ENCODE results near the gene KCNK16. TPM values are rescaled to one million over a fixed set of nuclear protein-coding genes. Genes with fewer than 3 reads are reported as not detected.

KCNK16 gene
- total RNA-seq, 1 experiment from 2014 or later = not detected

DNA sequence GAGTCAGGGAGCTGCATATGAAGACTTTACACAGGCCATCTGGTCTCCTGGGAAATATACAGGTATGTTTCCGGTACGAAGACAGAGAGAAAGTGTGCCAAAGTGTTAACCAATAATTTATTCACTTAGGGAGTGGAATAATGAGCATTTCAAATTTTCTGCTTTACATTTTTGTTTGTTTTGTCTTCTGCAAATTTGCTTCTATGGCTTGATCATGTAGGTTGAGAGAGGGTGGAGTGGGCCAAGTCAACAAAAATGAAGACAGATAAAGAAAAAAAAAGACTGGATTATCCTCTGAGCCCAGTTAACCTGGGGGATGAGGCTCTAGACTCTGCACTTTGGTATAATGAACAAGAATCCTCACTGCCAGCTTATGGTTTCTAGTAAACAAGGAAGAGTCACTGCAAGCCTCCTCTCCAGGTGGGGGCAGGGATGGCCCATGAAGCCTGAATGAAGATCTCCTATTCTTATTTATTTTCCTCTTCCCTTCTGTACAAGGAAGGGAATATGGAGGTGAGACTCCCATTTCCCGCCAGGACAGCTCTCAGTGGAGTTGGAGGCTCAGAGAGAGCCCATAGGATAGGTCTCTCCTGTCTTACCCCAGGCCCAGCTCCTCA lies 46.0 kb downstream of the KCNK16 start:
- Histone ChIP-seq H3K9me2 (ENCODE audit: insufficient read depth) (no peaks in the 10 kb centered on the region), H3K4me3 (no peak overlapping the region), H3K36me3 (ENCODE audit: low read depth) (no peaks in the 10 kb centered on the region), H3F3A (ENCODE audit: insufficient read depth, low read depth) (peaks cover 10% of the 10 kb centered on the region), H3K27ac (no peak overlapping the region), H3K79me2 (ENCODE audit: low read depth) (no peaks in the 10 kb centered on the region), H3K4me1 (replicated peaks; ENCODE audit: insufficient read depth) (peaks cover 38% of the 10 kb centered on the region), H3K4me2 (no peak overlapping the region), H3K27me3 (ENCODE audit: insufficient read depth, low read depth) (no peaks in the 10 kb centered on the region), H3K9me3 (ENCODE audit: insufficient read depth, low read depth) (no peaks in the 10 kb centered on the region), H2AFZ (no peak overlapping the region), H4K20me1 (ENCODE audit: insufficient read depth) (no peaks in the 10 kb centered on the region)
- no peak for TF ChIP-seq EZH2 (IDR thresholded peaks at IDR 0.05; ENCODE audit: low read depth)
- TF ChIP-seq, protein P1, sequence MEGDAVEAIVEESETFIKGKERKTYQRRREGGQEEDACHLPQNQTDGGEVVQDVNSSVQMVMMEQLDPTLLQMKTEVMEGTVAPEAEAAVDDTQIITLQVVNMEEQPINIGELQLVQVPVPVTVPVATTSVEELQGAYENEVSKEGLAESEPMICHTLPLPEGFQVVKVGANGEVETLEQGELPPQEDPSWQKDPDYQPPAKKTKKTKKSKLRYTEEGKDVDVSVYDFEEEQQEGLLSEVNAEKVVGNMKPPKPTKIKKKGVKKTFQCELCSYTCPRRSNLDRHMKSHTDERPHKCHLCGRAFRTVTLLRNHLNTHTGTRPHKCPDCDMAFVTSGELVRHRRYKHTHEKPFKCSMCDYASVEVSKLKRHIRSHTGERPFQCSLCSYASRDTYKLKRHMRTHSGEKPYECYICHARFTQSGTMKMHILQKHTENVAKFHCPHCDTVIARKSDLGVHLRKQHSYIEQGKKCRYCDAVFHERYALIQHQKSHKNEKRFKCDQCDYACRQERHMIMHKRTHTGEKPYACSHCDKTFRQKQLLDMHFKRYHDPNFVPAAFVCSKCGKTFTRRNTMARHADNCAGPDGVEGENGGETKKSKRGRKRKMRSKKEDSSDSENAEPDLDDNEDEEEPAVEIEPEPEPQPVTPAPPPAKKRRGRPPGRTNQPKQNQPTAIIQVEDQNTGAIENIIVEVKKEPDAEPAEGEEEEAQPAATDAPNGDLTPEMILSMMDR (conservative IDR thresholded peaks at IDR 0.05) = no peak
- POLR2A ChIA-PET (ENCODE audit: unreplicated experiment) = no interaction called here
- DNase-seq = no peak
- CTCF ChIA-PET = interaction anchor here (0.7 kb wide), 1 partner anchor 1791 kb away, joined by 3 read pairs; no protein-coding TSS in a partner anchor
- no TSS peak for BruUV-seq (replicated peaks)
- intact Hi-C loops (cut with micrococcal nuclease; ENCODE audit: unreplicated experiment) = no loop called here

DNA sequence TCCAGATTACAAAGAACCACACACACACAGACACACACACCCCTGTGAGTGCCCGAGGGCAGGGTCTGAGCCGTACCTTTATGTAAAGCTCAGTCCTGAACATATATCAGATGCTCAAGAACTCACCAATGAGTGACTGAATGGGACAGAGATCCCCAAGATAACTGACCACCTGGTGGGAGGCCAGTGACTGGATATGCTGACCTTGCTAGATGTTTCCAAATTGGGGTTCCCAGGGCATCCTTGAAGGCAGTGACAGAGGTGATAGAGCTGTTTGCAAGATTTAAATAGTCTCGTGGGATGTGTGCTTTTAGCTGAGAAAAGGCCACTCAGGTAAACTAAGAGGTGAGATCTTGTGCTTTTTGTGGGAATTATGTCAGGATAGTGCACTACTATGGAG lies 47.6 kb downstream of the KCNK16 start:
- H3K27ac ChIP-seq = no peak overlapping the region
- BruUV-seq (replicated peaks) = no TSS peak
- no peaks in the 10 kb centered on the region for H3K36me3 ChIP-seq (ENCODE audit: low read depth)
- H3K27me3 ChIP-seq (ENCODE audit: insufficient read depth, low read depth) = no peaks in the 10 kb centered on the region
- no peak overlapping the region for H3K4me2 ChIP-seq
- DNase-seq = no peak
- intact Hi-C loops (cut with micrococcal nuclease; ENCODE audit: unreplicated experiment) = no loop called here
- peaks cover 11% of the 10 kb centered on the region for H3F3A ChIP-seq (ENCODE audit: insufficient read depth, low read depth)
- no peaks in the 10 kb centered on the region for H3K9me2 ChIP-seq (ENCODE audit: insufficient read depth)
- H3K79me2 ChIP-seq (ENCODE audit: low read depth) = no peaks in the 10 kb centered on the region
- no peak overlapping the region for H3K4me3 ChIP-seq
- no peak overlapping the region for H2AFZ ChIP-seq
- ChIA-PET POLR2A (ENCODE audit: unreplicated experiment) (no interaction called here), CTCF (no interaction called here)
- TF ChIP-seq, protein P1 (conservative IDR thresholded peaks at IDR 0.05) = no peak
- TF ChIP-seq EZH2 (IDR thresholded peaks at IDR 0.05; ENCODE audit: low read depth) = no peak
- H3K9me3 ChIP-seq (ENCODE audit: insufficient read depth, low read depth) = no peaks in the 10 kb centered on the region
- H3K4me1 ChIP-seq (replicated peaks; ENCODE audit: insufficient read depth) = peaks cover 37% of the 10 kb centered on the region
- no peaks in the 10 kb centered on the region for H4K20me1 ChIP-seq (ENCODE audit: insufficient read depth)

DNA sequence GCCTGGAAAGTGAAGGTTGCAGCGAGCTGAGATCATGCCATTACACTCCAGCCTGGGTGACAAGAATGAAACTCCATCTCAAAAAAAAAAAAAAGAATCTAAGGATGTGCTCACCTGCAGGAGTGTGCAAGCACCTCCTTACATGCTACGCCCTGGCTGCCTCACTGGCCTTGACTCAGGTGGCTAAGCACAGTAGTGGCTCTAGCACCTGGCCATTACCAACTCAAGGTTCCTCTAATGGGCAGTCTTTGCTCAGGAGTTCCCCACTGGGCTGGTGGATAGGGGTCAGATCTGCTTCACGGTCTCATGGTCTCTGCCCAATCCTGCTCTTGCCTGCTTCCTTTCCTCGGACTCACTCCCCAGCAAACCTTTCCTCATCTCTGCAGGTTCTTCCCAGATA lies 48.0 kb downstream of the KCNK16 start:
- Histone ChIP-seq H4K20me1 (ENCODE audit: insufficient read depth) (no peaks in the 10 kb centered on the region), H3K27ac (no peak overlapping the region), H3K27me3 (ENCODE audit: insufficient read depth, low read depth) (no peaks in the 10 kb centered on the region), H3K9me2 (ENCODE audit: insufficient read depth) (no peaks in the 10 kb centered on the region), H2AFZ (no peak overlapping the region), H3F3A (ENCODE audit: insufficient read depth, low read depth) (peaks cover 10% of the 10 kb centered on the region; the same call in 1 of the 2 replicates), H3K4me2 (no peak overlapping the region), H3K36me3 (ENCODE audit: low read depth) (no peaks in the 10 kb centered on the region), H3K79me2 (ENCODE audit: low read depth) (no peaks in the 10 kb centered on the region), H3K9me3 (ENCODE audit: insufficient read depth, low read depth) (no peaks in the 10 kb centered on the region), H3K4me3 (no peak overlapping the region), H3K4me1 (replicated peaks; ENCODE audit: insufficient read depth) (peaks cover 37% of the 10 kb centered on the region)
- ChIA-PET POLR2A (ENCODE audit: unreplicated experiment) (no interaction called here), CTCF (no interaction called here)
- intact Hi-C loops (cut with micrococcal nuclease; ENCODE audit: unreplicated experiment) = no loop called here
- DNase-seq = no peak
- TF ChIP-seq EZH2 (IDR thresholded peaks at IDR 0.05; ENCODE audit: low read depth) = no peak
- BruUV-seq (replicated peaks) = no TSS peak

DNA sequence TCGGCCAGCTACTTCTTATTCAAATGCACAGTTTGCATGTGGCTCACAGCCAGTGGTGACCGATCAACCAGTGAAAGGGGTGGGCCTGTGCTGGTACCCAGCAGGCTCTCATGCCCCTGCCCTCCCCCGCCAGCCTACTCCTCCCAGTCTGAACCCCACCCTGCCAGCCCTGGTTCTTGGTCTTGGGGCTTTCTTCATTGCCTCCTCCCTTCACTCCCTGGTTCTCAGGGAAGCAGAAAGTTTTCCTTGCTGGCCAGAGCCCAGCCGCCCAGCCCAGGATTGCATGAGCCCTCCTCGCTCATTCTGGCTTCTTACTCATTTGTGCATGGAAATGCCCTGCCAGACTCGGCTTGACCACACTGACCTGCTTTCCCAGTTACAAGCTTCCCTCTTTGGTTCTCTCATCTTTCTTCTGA lies 49.1 kb downstream of the KCNK16 start:
- DNase-seq = peak; percentile 61 to 62
- H2AFZ ChIP-seq = no peak overlapping the region
- peak overlapping the region; percentile 34; the same call in 1 of the 2 replicates for H3K27ac ChIP-seq
- no peaks in the 10 kb centered on the region for H3K79me2 ChIP-seq (ENCODE audit: low read depth)
- no peaks in the 10 kb centered on the region for H3K9me2 ChIP-seq (ENCODE audit: insufficient read depth)
- no peak overlapping the region for H3K4me3 ChIP-seq
- peaks cover 37% of the 10 kb centered on the region for H3K4me1 ChIP-seq (replicated peaks; ENCODE audit: insufficient read depth)
- ChIA-PET POLR2A (ENCODE audit: unreplicated experiment) (no interaction called here), CTCF (no interaction called here)
- no peaks in the 10 kb centered on the region for H3K9me3 ChIP-seq (ENCODE audit: insufficient read depth, low read depth)
- H4K20me1 ChIP-seq (ENCODE audit: insufficient read depth) = no peaks in the 10 kb centered on the region
- H3F3A ChIP-seq (ENCODE audit: insufficient read depth, low read depth) = peaks cover 11% of the 10 kb centered on the region; the same call in 1 of the 2 replicates
- H3K27me3 ChIP-seq (ENCODE audit: insufficient read depth, low read depth) = no peaks in the 10 kb centered on the region
- no TSS peak for BruUV-seq (replicated peaks)
- intact Hi-C loops (cut with micrococcal nuclease; ENCODE audit: unreplicated experiment) = loop anchor here (1.0 kb wide), 1 partner anchor 104 kb away; no protein-coding TSS in a partner anchor
- TF ChIP-seq EZH2 (IDR thresholded peaks at IDR 0.05; ENCODE audit: low read depth) = no peak
- TF ChIP-seq, protein P1 (conservative IDR thresholded peaks at IDR 0.05) = no peak
- no peaks in the 10 kb centered on the region for H3K36me3 ChIP-seq (ENCODE audit: low read depth)
- H3K4me2 ChIP-seq = no peak overlapping the region

Measured in PC-9 (cell line).